NCI-H345 treated with DMSO at 0.1 percent for 48 hours (cell line): ENCODE measurements around the gene NDUFB3.
"Not testable (repeated sequence)": the region's sequence is repeated elsewhere in the genome, so short reads cannot be mapped to it uniquely, and the experiment has no call there.

ENCODE experiments used
- DNase-seq: peaks from one replicate; lab custom pipeline; 2025; ENCODE audit not compliant: unreplicated experiment; lab: John Stamatoyannopoulos, UW

NDUFB3 gene

GRCh38 chr2:201071479-201072200 lies at the start of gene NDUFB3, which contains the start of gene HYCC2:
Gene NDUFB3 (plus strand): TSS chr2:201072001. CDS start chr2:201078883, 6,882 bp downstream.
Gene HYCC2 (minus strand): TSS chr2:201071671. CDS start chr2:201024009, 47,662 bp downstream.
- DNase-seq = peak; percentile 95

GRCh38 chr2:201024518-201024917 lies 47.3 kb upstream of the NDUFB3 start:
- DNase-seq = no peak

GRCh38 chr2:201034355-201034754 lies 37.4 kb upstream of the NDUFB3 start:
- DNase-seq = not testable (repeated sequence)

- DNase-seq = not testable (repeated sequence)
These were observed 33.4 kb upstream of the NDUFB3 start for GRCh38 chr2:201038361-201038760.

GRCh38 chr2:201038855-201039254 lies 32.9 kb upstream of the NDUFB3 start:
- DNase-seq = no peak

GRCh38 chr2:201040867-201041628 lies 30.8 kb upstream of the NDUFB3 start:
- no peak for DNase-seq

- not testable (repeated sequence) for DNase-seq
These were observed 29.4 kb upstream of the NDUFB3 start for GRCh38 chr2:201042451-201042850.

GRCh38 chr2:201043050-201043449 lies 28.8 kb upstream of the NDUFB3 start:
- not testable (repeated sequence) for DNase-seq

GRCh38 chr2:201046881-201047280 lies 24.9 kb upstream of the NDUFB3 start:
- DNase-seq = no peak

- no peak for DNase-seq
These were observed 22.3 kb upstream of the NDUFB3 start for GRCh38 chr2:201049455-201049854.

GRCh38 chr2:201057087-201057521 lies 14.7 kb upstream of the NDUFB3 start:
- DNase-seq = no peak

- DNase-seq = no peak
These were observed 14.0 kb upstream of the NDUFB3 start for GRCh38 chr2:201057715-201058248.

- DNase-seq = no peak
These were observed 12.9 kb upstream of the NDUFB3 start for GRCh38 chr2:201058914-201059313.

- no peak for DNase-seq
These were observed 11.6 kb upstream of the NDUFB3 start for GRCh38 chr2:201059961-201060755.

GRCh38 chr2:201063516-201063915 lies 8.3 kb upstream of the NDUFB3 start:
- not testable (repeated sequence) for DNase-seq

GRCh38 chr2:201064797-201065329 lies 6.9 kb upstream of the NDUFB3 start:
- DNase-seq = no peak

GRCh38 chr2:201070948-201071478 lies 788 bp upstream of the NDUFB3 start:
- DNase-seq = no peak

- DNase-seq = no peak
These were observed 365 bp downstream of the NDUFB3 start for GRCh38 chr2:201072201-201072530.

- no peak for DNase-seq
These were observed 1.3 kb downstream of the NDUFB3 start for GRCh38 chr2:201073071-201073470.

GRCh38 chr2:201074996-201075395 lies 3.2 kb downstream of the NDUFB3 start:
- DNase-seq = no peak

GRCh38 chr2:201084863-201085262 lies 13.1 kb downstream of the NDUFB3 start:
- no peak for DNase-seq
